HG02571 (cell line): ENCODE measurements around the gene CTBS.
"Not testable (repeated sequence)": the region's sequence is repeated elsewhere in the genome, so short reads cannot be mapped to it uniquely, and the experiment has no call there.

ENCODE experiments used
- ATAC-seq: cut with Tn5 transposase; IDR thresholded peaks from one replicate; pipeline ENCODE4 v1.9.1; 2021; ENCODE audit warnings: mild to moderate bottlenecking, moderate library complexity; ENCODE audit not compliant: unreplicated experiment

Gene CTBS, protein sequence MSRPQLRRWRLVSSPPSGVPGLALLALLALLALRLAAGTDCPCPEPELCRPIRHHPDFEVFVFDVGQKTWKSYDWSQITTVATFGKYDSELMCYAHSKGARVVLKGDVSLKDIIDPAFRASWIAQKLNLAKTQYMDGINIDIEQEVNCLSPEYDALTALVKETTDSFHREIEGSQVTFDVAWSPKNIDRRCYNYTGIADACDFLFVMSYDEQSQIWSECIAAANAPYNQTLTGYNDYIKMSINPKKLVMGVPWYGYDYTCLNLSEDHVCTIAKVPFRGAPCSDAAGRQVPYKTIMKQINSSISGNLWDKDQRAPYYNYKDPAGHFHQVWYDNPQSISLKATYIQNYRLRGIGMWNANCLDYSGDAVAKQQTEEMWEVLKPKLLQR

DNA sequence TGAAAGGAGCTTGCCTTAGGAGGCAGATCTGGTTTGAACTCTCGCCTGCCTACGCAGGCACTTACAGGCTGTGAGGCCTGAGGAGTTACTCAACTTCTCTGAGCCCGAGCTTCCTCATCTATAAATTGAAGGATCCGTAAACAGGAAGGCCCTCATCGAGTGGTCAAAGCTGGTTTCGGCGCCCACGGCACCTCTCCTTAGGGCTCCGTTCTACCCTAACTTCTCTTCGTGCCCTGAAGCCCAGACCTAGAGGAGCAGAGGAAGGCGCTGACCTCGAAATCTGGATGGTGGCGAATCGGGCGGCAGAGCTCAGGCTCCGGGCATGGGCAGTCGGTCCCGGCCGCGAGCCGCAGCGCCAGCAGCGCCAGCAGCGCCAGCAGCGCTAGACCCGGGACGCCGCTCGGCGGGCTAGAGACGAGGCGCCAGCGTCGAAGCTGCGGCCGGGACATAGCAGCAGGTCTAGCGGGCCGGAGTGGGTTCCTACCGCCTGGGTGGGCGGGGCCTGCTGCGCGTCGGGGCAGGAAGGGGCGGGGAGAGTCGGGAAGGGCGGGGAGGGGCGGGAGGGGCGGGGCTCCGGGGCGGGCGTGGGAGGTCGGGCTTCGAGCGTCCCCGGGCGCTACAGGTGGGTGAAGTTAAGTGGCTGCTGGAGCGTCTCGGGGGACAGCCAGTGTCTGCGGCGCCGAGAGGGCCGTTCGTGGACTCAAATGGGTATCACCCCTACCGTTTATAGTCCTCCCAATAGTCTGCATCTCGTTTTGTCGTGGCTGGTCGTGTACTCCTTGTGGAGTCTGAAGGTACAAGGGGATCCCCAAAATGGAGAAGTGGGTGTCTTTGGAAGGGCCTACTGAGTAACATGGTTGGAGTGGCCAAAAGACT lies at the start of gene CTBS:
CTBS (minus strand) TSS at position 474 of the 876 bp plus-strand sequence; CDS start at position 449, 25 bp downstream.
- peak; percentile 83 for ATAC-seq

DNA sequence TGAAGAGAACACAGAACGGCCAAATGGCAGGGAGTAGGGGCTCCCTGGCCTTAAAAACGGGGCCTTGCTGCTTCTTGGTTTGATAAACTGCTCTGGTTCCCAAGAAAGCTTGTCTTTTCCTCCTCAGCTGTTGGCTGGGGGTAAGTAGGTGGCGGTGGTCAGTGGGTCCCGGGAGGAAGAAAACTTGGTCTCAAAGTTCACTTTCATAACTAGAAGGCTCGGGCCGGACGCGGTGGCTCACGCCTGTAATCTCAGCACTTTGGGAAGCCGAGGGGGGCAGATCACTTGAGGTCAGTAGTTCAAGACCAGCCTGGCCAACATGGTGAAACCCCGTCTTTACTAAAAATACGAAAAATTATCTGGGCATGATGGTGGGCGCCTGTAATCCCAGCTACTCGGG lies 47.3 kb upstream of the CTBS start:
- no peak for ATAC-seq

DNA sequence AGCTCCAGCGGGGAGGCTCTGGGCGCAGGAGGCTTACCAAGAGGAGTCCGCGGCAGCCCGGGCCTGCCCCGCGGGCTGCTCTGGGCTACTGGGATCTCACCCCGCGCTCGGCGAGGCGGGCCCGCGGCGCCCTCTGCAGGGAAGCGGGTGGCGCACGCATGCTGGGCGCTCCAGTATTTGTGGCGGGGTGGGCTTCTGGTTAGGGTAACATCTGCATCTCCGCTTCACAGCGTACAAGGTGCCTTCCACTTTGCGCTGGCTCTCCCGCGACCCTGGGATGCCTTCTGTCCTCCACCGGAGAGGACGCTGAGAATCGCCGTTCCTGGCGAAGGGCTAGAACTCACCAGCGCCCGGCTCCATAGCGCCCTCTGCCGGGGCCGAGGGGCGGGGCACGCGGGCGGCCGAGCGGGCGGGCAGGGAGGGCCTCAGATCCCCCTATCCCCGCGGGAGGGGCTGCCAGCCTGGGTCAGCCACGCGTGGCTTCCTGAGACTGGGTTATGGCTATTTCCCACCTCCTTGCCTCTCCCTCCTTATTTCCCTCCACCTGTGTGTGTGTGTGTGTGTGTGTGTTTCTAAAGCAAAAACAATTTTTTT lies 46.6 kb upstream of the CTBS start:
- ATAC-seq: peak; percentile 96

DNA sequence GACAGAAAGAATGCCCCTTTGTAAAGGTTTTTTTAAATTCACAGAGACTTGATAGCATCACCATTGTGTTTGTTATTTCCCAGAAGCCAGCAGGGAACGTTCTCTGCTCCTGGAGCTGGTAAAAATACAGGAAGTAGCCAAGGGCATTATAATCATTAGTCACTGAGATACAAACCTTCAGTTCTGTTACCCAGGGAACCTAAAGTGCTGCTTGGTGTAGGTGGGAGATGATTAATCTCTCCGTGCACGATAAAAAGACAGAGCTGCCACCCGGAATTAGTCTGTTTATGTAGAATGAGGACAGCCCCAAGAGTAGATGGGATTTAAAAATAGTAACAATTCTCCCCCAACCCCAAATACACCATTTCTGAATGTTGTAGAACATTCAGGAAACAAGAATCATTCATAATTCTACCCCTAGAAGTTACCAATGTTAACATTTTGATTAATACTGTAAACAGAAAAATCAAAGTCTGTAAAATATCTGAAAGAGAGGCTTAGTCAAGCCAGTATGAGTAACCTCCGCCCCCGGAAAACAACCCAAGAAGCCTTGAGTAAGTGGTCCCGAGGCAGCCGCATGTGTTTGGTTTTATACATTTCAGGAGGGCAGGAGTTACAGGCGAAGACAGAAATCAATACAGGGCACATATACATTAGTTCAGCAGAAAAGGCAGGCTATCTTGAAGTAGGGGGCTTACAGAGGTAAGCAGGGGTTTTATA lies 45.3 kb upstream of the CTBS start:
- ATAC-seq: no peak

DNA sequence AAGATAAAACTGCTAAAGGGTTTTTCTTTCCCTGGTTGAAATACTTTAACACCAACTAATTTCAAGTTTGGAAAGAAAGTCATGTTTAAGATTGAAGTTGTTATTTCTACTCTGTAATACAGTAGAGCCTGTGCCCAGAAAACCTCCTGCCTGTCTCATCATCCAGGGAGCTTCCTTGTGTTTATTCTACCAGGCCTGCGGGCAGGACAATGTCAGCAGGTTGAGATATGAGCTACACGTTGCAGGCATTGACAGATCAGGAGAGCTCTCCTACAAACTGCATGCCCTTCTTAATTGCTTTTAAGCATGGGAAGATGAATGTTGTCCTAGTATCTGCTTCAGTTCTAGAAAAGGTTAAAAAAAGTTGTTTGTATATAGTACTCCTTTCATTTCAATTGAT lies 43.1 kb upstream of the CTBS start:
- no peak for ATAC-seq

DNA sequence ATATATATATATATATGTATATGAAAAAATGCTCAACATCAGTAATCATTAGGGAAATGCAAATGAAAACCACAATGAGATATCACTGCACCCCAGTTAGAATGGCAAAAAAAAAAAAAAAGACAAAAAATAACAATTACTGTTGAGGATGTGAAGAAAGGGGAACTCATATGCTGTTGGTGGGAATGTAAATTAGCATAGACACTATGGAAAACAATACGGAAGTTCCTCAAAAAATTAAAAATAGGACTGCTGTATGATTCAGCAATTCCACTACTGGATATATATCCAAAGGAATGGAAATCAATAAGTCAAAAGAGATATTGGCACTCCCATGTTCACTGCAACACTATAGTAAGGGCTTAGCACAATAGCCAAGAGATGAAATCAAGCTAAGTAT lies 41.5 kb upstream of the CTBS start:
- no peak for ATAC-seq

DNA sequence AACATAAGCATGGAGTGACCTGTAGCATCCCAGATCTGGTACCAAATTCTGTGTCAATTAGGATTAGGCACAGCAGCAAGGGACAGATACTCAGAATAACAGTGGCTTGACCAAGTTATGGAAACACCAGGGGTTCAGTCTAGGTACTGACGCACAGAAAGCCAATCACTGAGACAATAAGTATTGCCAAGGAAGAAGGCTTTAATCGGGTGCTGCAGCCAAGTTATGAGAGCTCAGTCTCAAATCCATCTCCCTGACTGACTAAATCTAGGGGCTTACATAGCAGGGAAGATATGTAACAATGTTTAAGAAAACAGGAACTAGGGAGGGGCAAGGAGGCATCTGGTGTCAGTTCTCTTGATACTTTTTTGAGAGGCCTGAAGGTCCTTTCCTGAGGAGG lies 39.6 kb upstream of the CTBS start:
- ATAC-seq: no peak

DNA sequence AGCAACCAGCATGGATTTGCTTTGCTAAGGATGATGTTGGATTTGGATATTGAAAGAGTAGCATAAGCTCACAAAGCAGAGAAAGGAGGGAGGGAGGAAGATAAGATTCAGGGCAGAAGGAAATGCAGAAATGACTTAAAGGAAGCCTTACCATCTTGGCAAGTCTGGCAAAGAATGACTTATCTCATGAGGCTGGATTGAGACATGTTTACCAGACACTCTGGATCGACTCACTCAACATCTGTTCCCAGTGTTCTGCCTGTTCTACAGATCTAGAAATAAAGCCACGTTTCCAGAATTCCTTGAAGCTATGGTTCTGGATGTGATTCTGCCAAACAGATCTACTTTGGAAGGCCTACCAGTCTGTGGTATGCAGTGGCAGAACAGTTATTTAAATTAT lies 38.8 kb upstream of the CTBS start:
- ATAC-seq: no peak

DNA sequence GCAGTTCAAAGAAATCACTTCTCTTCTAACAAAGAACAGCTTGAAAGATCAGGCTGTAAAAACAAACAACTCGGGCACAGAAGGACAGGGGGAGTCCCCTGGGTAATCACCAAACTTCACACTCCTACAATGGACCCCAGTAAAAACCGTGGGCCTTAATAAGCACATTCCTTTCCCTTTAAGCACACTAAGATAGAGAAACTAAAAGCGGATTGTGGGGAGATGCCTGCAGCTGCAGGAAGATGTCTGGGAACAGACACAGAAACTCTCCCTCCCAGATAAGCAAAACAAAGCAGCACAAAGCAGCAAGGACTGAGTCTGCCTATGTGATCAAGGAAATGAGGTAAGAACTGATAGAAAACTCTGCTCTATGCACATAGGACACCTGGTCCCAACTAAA lies 37.6 kb upstream of the CTBS start:
- no peak for ATAC-seq

DNA sequence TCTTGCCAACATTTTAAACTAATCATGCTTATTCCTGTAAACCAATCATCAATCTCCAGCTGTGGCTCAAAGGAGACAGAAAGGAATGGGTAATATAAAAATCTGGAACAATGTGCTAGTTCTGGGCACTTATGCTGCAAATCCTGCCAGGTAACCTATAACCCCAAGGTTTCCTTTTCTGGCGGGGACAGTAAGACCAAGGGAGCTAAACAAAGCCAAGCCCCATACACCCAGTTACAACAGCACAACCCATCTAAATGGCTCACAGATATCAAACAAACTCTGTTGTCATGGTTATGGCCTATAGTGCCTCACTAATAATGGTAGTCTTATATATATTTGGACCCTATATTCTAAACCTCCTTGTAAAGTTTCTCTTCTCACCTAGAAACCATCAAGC lies 36.9 kb upstream of the CTBS start:
- no peak for ATAC-seq

DNA sequence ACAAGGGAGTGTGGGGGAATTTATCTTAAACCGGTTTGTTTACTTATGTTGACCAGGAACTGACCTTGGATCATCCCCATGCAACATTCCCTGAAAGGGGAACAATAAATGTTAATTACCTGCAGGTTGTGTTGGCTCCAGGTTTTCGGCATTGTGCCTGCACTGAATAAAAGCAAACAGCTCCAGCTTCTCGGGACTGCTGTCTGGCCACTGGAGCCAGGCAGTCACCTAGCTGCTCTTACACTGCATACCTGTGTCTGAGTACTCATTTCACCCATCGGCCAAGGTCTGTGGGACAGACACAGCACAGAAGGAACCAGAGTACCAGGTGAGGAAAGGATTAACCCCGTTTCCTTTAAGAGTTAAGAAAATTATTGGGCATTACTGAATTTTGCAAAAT lies 32.7 kb upstream of the CTBS start:
- no peak for ATAC-seq

DNA sequence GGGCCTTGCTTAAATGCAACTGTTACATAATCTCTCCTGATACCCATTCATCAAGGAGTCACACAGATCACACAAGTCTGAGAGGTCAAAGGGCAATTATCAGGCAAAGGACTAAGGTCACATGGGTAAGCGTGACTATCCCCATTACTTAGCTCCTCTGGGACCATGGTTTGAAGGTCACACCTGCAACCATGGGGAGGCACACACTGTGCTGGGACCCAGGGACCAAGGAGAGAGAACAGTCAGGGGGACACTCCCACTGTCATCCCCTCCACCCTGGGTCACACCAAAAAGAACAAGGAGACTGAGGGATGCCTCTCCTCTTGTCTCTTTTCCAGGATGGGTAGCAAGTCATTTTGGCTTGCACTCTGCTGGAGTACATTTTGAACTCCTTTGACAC lies 30.9 kb upstream of the CTBS start:
- no peak for ATAC-seq

DNA sequence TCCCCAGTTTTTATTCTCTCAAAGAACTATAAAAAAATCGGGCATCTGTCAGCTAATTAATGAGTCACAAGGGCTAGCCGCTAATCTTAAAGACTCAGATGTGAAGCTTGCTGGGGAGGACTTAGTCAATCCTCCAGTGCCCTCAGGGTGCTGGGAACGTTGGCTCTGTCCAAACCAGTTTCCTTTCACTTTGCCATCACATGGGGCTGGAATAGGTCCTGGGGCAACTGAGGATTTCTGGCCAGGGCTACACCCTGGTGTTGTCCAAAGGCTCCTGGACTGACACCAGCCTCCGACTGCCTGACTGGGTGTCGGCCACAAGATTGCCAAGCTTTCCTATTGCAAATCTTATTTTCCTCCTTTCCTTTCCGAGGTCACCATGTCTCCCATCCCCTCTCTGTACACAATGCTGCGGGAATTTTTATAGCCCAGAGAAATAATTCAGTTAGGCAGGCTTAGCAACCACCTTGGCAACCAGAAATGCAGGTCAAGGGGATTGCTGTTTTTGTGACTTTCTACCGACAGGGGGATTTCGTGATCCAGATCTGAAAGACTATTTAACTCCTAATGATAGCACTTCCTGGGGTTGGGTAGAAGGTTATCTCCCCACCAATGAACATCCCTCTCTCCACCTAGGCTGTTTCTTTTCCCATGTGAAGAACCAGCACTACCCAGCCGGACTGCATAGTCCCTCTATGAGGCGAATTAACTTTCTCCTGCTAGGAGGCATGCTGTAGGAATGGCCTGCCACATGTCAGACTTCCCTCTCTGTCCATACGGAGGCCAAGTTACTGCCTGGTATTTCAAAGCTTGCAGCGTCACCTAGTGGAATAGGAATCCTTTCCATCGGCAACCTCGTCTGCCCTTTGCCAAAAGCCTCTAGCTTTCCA lies 29.9 kb upstream of the CTBS start:
- no peak for ATAC-seq

DNA sequence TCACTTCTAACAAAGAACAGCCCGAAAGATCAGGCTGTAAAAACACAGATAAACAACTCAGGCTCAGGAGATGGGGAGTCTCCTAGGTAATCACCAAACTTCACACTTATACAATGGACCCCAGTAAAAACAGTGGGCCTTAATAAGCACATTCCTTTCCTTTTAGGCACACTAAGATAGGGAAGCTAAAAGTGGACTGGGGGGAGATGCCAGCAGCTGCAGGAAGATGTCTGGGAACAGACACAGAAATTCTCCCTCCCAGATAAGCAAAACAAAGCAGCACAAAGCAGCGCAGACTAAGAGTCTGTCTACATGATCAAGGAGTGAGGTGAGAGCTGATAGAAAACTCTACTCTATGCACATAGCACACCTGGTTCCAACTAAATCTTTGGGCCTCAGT lies 29.0 kb upstream of the CTBS start:
- ATAC-seq: no peak

DNA sequence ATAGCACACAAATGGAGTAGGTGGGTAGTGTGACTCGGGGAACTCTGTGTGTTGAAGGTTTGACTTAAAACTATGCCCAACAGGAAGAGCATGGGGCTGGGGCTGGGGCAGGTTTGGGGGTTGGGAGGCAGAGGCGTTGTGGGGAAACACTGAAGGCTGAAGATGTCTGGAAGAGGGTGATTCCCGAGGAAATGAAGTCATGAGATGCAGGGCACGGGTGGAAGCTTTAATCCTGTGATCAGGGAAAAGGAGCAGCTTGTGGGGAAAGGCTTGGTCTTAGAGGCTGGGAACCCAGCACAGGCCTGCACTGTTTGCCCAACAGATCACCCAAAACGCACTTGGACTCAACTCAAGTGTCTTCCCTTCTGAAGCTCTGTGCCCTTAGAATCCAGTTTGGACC lies 26.6 kb upstream of the CTBS start:
- no peak for ATAC-seq

DNA sequence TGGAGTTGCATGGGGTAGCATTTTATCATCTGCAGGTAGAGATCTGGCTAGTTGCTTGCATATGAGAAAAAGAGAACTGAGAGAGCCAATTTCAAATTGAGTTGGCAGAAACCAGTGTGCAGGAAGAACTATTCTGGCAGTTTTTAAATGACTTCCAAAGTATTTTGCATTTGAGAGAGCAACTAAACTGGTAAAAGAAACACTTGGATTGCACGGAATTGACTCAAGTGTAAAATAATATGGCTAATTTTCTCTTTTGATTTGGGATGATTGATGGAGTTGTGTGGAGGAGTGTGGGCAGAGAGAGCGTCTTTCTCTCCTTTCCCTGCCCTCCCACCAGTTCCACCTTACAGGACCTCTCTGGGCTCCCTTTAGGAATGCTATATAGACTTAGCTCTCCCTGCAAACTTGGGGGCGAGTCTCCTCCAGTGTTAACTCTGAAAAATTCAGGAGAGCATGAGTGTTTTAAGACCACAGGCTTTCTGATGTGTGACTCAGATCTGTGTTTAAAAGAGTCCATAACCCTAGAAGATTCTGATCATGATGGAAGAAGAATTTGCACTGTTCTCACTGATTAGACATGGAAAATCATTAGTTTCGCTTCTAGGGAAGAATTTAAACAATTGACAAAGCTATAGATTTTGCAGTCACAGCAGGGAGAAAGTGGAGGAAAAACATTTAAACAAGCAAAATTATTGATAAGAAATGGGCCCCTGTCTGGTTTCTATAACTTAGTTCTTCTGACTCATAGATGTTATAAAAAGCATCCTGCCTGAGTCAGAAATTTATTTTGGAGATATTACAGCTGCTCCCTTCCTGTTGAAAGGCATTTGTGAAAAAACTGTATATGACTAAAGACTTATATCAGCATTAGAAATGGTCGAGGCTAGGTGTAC lies 24.9 kb upstream of the CTBS start:
- ATAC-seq: peak; percentile 73

DNA sequence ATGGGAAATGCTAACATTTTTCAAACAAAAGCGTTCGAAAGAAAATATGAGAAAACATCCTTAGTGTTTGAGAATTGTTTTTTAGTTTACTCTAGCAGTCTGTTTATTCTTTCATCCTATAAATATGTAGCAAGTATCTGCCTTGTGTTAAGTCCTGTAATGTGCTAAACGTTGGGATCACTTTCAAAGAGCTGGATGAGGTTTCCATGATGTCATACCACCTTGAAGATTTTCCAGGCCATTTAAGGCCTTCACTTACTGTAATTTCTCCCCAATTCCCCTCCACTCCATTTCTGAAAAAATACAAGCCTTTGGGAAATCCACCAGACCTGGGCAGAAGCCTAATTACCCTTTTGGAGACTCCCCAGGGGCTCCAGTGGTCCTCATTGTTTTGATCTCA lies 24.2 kb upstream of the CTBS start:
- no peak for ATAC-seq

DNA sequence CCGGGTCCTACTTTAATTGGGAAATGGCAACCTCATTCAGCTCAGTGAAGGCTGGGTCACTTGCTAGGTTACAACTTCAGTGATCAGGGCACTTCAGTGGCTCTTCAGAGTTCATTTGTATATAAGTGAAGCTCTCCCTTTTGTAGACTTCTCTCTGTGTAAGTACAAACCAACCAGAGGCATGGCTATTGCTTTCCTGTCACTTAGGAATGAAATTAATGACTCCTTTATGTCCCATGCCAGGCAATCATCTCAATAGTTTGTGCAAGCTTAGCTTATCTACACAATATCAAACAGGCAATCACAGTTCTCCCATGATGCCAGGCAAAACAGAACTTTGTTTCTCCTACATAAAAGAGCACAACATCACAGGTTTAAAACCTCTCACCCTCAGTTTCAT lies 22.8 kb upstream of the CTBS start:
- ATAC-seq: no peak

DNA sequence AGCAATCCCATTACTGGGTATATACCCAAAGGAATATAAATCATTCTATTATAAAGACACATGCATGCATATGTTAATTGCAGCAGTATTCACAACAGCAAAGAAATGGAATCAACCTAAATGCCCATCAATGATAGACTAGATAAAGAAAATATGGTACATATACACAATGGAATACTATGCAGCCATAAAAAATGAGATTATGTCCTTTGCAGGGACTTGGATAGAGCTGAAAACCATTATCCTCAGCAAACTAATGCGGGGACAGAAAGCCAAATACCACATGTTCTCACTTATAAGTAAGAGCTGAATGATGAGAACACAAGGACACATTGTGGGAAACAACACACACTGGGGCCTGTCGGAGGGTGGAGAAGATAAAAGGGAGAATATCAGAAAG lies 20.7 kb upstream of the CTBS start:
- ATAC-seq: not testable (repeated sequence)
